H1 (cell line): ENCODE measurements around the gene ACTN4. TPM values are rescaled to one million over a fixed set of nuclear protein-coding genes. Genes with fewer than 3 reads are reported as not detected.

Experiments
- CTCF ChIA-PET: fragments of 300-600 bp; sonication (Branson Sonifier 250); formaldehyde crosslinking; loops from one replicate; lab custom pipeline; 2021; ENCODE audit not compliant: partially characterized antibody; lab: Charles Lee
- POLR2A ChIA-PET: fragments of 300-600 bp; sonication (Branson Sonifier 250); formaldehyde crosslinking; loops from one replicate; lab custom pipeline; 2021; ENCODE audit warnings: inconsistent platforms; ENCODE audit not compliant: partially characterized antibody; lab: Charles Lee
- DNase-seq, 2 experiments: peaks; one replicate each; pipeline versions ENCODE4 v3.0.0 to v3.0.0-alpha.2; 2010 to 2022; ENCODE audit warnings: low spot score in 2 of 2, low read depth in 1 of 2, mixed read lengths in 1 of 2
- FAIRE-seq: peaks from 2 replicates; lab custom pipeline; 2011; peaks lifted over from hg19 to GRCh38; lab: Jason Lieb, UNC
- H2AFZ ChIP-seq: 2 replicates; pipeline ENCODE4 v1.8.1; 2012; ENCODE audit warnings: low read length, inconsistent platforms
- H2AK5ac ChIP-seq: 2 replicates; pipeline ENCODE4 v1.6.1; 2013; ENCODE audit warnings: low read depth, low read length
- H2BK120ac ChIP-seq: replicated peaks from 2 replicates; pipeline ENCODE3; 2013; ENCODE audit warnings: low read depth, low read length, inconsistent platforms
- H2BK12ac ChIP-seq: 2 replicates; pipeline ENCODE4 v1.6.1; 2013; ENCODE audit warnings: low read depth, low read length
- H2BK15ac ChIP-seq: 2 replicates; pipeline ENCODE4 v1.6.1; 2013; ENCODE audit warnings: low read length
- H2BK20ac ChIP-seq: 2 replicates; pipeline ENCODE4 v1.6.1; 2013; ENCODE audit warnings: low read length
- H2BK5ac ChIP-seq: 2 replicates; pipeline ENCODE4 v1.6.1; 2013; ENCODE audit warnings: low read depth, low read length
- H3K14ac ChIP-seq: 2 replicates; pipeline ENCODE4 v1.6.1; 2013; ENCODE audit warnings: inconsistent platforms; ENCODE audit not compliant: insufficient read length
- H3K18ac ChIP-seq: 2 replicates; pipeline ENCODE4 v1.6.1; 2013; ENCODE audit warnings: low read length; ENCODE audit errors: extremely low read depth
- H3K23ac ChIP-seq: 2 replicates; pipeline ENCODE4 v1.6.1; 2013; ENCODE audit warnings: inconsistent platforms; ENCODE audit not compliant: insufficient read length
- H3K23me2 ChIP-seq: 2 replicates; pipeline ENCODE4 v1.6.1; 2013; ENCODE audit warnings: low read depth, low read length
- H3K27ac ChIP-seq: 2 replicates; pipeline ENCODE4 v1.6.1; 2011; ENCODE audit warnings: low read depth, low read length, inconsistent platforms
- H3K27me3 ChIP-seq, 4 experiments: replicated peaks in 1 of 4; 1 replicate in 1 of 4; 2 replicates in 3 of 4; pipeline versions ENCODE4 v1.6.1 to v1.8.1; 2011 to 2013; ENCODE audit warnings: low read length in 3 of 4, mild to moderate bottlenecking in 3 of 4, inconsistent platforms in 2 of 4, mixed read lengths in 2 of 4, moderate library complexity in 1 of 4; ENCODE audit not compliant: control insufficient read depth in 3 of 4, insufficient read depth in 3 of 4; ENCODE audit errors: extremely low read depth in 1 of 4
- H3K36me3 ChIP-seq, 4 experiments: 2 replicates each; pipeline versions ENCODE4 v1.6.1 to v1.8.1; 2011 to 2013; ENCODE audit warnings: mild to moderate bottlenecking in 4 of 4, low read length in 3 of 4, moderate library complexity in 2 of 4, control low read depth in 1 of 4, inconsistent platforms in 1 of 4; ENCODE audit not compliant: insufficient read depth in 4 of 4, control insufficient read depth in 2 of 4
- H3K4ac ChIP-seq: replicated peaks from 2 replicates; pipeline ENCODE3; 2013; ENCODE audit warnings: low read length, low read depth, mixed read lengths, inconsistent platforms; ENCODE audit not compliant: insufficient read length
- H3K4me1 ChIP-seq, 4 experiments: replicated peaks in 1 of 4; 1 replicate in 1 of 4; 2 replicates in 3 of 4; pipeline versions ENCODE4 v1.6.1 to v1.8.1; 2011 to 2013; ENCODE audit warnings: low read length in 3 of 4, inconsistent platforms in 2 of 4, mixed read lengths in 1 of 4; ENCODE audit not compliant: insufficient read depth in 4 of 4, control insufficient read depth in 3 of 4
- H3K4me2 ChIP-seq, 2 experiments: 2 replicates each; pipeline versions ENCODE4 v1.6.1 to v1.8.1; 2011 to 2013; ENCODE audit warnings: low read depth in 2 of 2, low read length in 2 of 2, control low read depth in 1 of 2, inconsistent platforms in 1 of 2, mild to moderate bottlenecking in 1 of 2; ENCODE audit not compliant: insufficient read depth in 1 of 2
- H3K4me3 ChIP-seq, 4 experiments: fragments of 200-600, 300-600 bp in 1 of 4; sonication (generic), shearing (Covaris generic), sonication (Bioruptor Twin) in 1 of 4; 2 replicates each; pipeline versions ENCODE4 v1.5.1 to v1.8.1; 2011 to 2016; ENCODE audit warnings: low read length in 4 of 4, low read depth in 3 of 4, control low read depth in 2 of 4, inconsistent platforms in 2 of 4, mild to moderate bottlenecking in 2 of 4, mixed read lengths in 1 of 4, moderate library complexity in 1 of 4; ENCODE audit not compliant: insufficient read depth in 2 of 4; ENCODE audit errors: extremely low read depth in 1 of 4
- H3K56ac ChIP-seq: replicated peaks from 2 replicates; pipeline ENCODE3; 2013; ENCODE audit warnings: low read depth, mild to moderate bottlenecking, mixed read lengths, low read length, inconsistent platforms; ENCODE audit not compliant: insufficient read length
- H3K79me1 ChIP-seq: 2 replicates; pipeline ENCODE4 v1.6.1; 2013; ENCODE audit warnings: low read depth, low read length, control low read depth
- H3K79me2 ChIP-seq, 2 experiments: 2 replicates each; pipeline versions ENCODE4 v1.6.1 to v1.8.1; 2012 to 2013; ENCODE audit warnings: low read length in 2 of 2, mild to moderate bottlenecking in 2 of 2, inconsistent platforms in 1 of 2; ENCODE audit not compliant: insufficient read depth in 2 of 2, control insufficient read depth in 1 of 2
- H3K9ac ChIP-seq, 4 experiments: replicated peaks in 1 of 4; 1 replicate in 1 of 4; 2 replicates in 3 of 4; pipeline versions ENCODE4 v1.6.1 to v1.8.1; 2011 to 2013; ENCODE audit warnings: low read depth in 3 of 4, low read length in 3 of 4, control low read depth in 2 of 4, mild to moderate bottlenecking in 2 of 4, moderate library complexity in 2 of 4, inconsistent platforms in 1 of 4; ENCODE audit errors: extremely low read depth in 1 of 4
- H3K9me3 ChIP-seq, 2 experiments: 2 replicates each; pipeline versions ENCODE4 v1.6.1 to v1.8.1; 2012 to 2013; ENCODE audit warnings: mild to moderate bottlenecking in 2 of 2, moderate library complexity in 2 of 2, control low read depth in 1 of 2, inconsistent platforms in 1 of 2, low read depth in 1 of 2, low read length in 1 of 2, mixed read lengths in 1 of 2; ENCODE audit not compliant: insufficient read depth in 2 of 2
- H4K20me1 ChIP-seq, 2 experiments: replicated peaks in 1 of 2; 2 replicates each; pipeline versions ENCODE3 to v1.8.1; 2011 to 2013; ENCODE audit warnings: inconsistent platforms in 2 of 2, low read length in 2 of 2, mild to moderate bottlenecking in 1 of 2; ENCODE audit not compliant: insufficient read depth in 2 of 2, control insufficient read depth in 1 of 2
- H4K5ac ChIP-seq: 2 replicates; pipeline ENCODE4 v1.6.1; 2013; ENCODE audit warnings: low read length, low read depth, mixed read lengths, inconsistent platforms; ENCODE audit not compliant: insufficient read length
- H4K8ac ChIP-seq: 2 replicates; pipeline ENCODE4 v1.8.0; 2013; ENCODE audit warnings: mild to moderate bottlenecking, moderate library complexity, low read length, inconsistent platforms; ENCODE audit not compliant: insufficient read depth; ENCODE audit errors: extremely low read depth
- H4K91ac ChIP-seq: replicated peaks from 2 replicates; pipeline ENCODE3; 2013; ENCODE audit warnings: low read length, mixed read lengths, inconsistent platforms; ENCODE audit not compliant: insufficient read length
- ASH2L ChIP-seq: fragments of 200-600, 300-600 bp; sonication (generic); IDR thresholded peaks from one replicate; pipeline ENCODE4 v1.7.1; 2017; ENCODE audit warnings: low read length
- CTBP2 ChIP-seq: IDR thresholded peaks from 2 replicates; pipeline ENCODE4 v1.7.0; 2011; ENCODE audit warnings: borderline replicate concordance, mild to moderate bottlenecking, moderate library complexity, mixed read lengths, low read length; ENCODE audit not compliant: insufficient read depth, insufficient read length
- GABPA ChIP-seq: IDR thresholded peaks from 2 replicates; pipeline ENCODE4 v1.6.1; 2011; ENCODE audit warnings: mild to moderate bottlenecking, low read length, moderate library complexity, borderline replicate concordance; ENCODE audit not compliant: insufficient read depth
- POLR2A ChIP-seq, 2 experiments: IDR thresholded peaks; 1 replicate in 1 of 2; 2 replicates in 1 of 2; pipeline ENCODE4 v1.6.1; 2011; ENCODE audit warnings: low read depth in 2 of 2, low read length in 2 of 2, mild to moderate bottlenecking in 2 of 2; ENCODE audit errors: control extremely low read depth in 1 of 2
- SAP30 ChIP-seq: fragments of 300-600 bp; sonication (generic); IDR thresholded peaks from 2 replicates; pipeline ENCODE4 v1.7.1; 2012; ENCODE audit warnings: low read length, moderate library complexity, mild to moderate bottlenecking, inconsistent platforms; ENCODE audit not compliant: insufficient read depth, insufficient replicate concordance
- TAF7 ChIP-seq: optimal IDR thresholded peaks from 2 replicates; pipeline ENCODE3; 2011; ENCODE audit warnings: low read depth, mild to moderate bottlenecking, inconsistent platforms, low read length, moderate library complexity, borderline replicate concordance
- TEAD4 ChIP-seq: IDR thresholded peaks from 2 replicates; pipeline ENCODE4 v1.6.1; 2012; ENCODE audit warnings: low read depth, low read length, inconsistent platforms, mixed read lengths
- WGBS, 2 experiments: shearing (Covaris generic) in 1 of 2; methylation state at CpG; one replicate each; pipeline versions ENCODE4 v1.1.6 to v1.1.7; 2013 to 2015; ENCODE audit warnings: low lambda C conversion rate in 2 of 2, mixed read lengths in 2 of 2, inconsistent platforms in 1 of 2, low coverage in 1 of 2, missing lambda C conversion rate in 1 of 2; ENCODE audit not compliant: insufficient replicate concordance in 2 of 2, insufficient coverage in 1 of 2, insufficient read length in 1 of 2; ENCODE audit errors: extremely low coverage in 1 of 2, missing lambda C conversion rate in 1 of 2; 5-methylcytosine and 5-hydroxymethylcytosine counted together
- polyA plus RNA-seq, 7 experiments: library from polyadenylated mRNA; depleted of rRNA in 3 of 7; stranded (reverse) in 5 of 7; unstranded in 2 of 7; fragments of >200 nt in 5 of 7; fragments of 200-250 nt in 2 of 7; gene quantifications; 1 replicate in 5 of 7; 2 replicates in 1 of 7; 4 replicates in 1 of 7; pipeline versions ENCODE4 v1.2.1 to v1.2.3, GENCODE V29; 2011 to 2013; ENCODE audit warnings: missing spikeins in 2 of 7, mixed read lengths in 2 of 7
- total RNA-seq: library from RNA; stranded (reverse); fragmentation: NEBNext Ultra II Directional; extraction: Animal tissue kit (Norgen Biotek cat#: 25700); gene quantifications from 2 replicates; pipeline ENCODE4 v1.2.1, GENCODE V29; 2021
- TF ChIP-seq, protein P1 (sequence below): IDR thresholded peaks from 2 replicates; pipeline ENCODE4 v1.6.1; 2012; ENCODE audit warnings: inconsistent platforms

ACTN4 gene
- total and polyA plus RNA-seq, 2 of the 8 experiments (the other 6 are each of a cell fraction or from before 2014, with no cell fraction given) = 211 to 520 TPM

DNA sequence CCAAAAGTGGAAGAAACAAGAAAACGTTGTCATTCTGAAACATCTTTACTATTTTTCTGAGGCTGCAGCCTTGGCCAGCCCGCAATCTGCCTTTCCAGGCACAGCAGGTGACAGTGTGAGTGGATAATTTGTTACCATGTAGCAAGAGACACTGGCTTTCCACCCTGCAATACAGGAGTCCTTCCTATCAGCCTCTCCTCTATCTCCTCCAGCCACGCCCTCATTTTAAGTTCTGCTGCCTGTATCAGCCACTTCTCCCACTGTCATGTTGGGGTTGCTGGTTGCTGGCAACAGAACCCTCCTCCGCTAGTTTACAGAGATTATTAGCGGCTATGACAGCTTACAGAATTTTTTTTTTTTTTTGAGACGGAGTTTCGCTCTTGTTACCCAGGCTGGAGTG, 133.6 kb downstream of the ACTN4 start:
- Histone ChIP-seq H2BK5ac (no peak overlapping the region), H3K79me2 (no peaks in the 10 kb centered on the region), H3K27ac (no peak overlapping the region), H2BK15ac (no peak overlapping the region), H3K36me3 (no peaks in the 10 kb centered on the region), H3K4me2 (no peak overlapping the region), H3K9me3 (no peaks in the 10 kb centered on the region), H3K4ac (no peak overlapping the region), H2BK20ac (no peak overlapping the region), H2AK5ac (no peak overlapping the region), H3K18ac (no peak overlapping the region), H4K8ac (no peak overlapping the region), H3K56ac (no peak overlapping the region), H4K5ac (no peak overlapping the region), H3K23ac (no peak overlapping the region), H2BK120ac (no peak overlapping the region), H3K23me2 (no peaks in the 10 kb centered on the region), H3K79me1 (no peaks in the 10 kb centered on the region), H3K9ac (no peak overlapping the region), H3K4me1 (no peaks in the 10 kb centered on the region), H3K14ac (no peak overlapping the region), H2BK12ac (no peak overlapping the region), H3K27me3 (no peaks in the 10 kb centered on the region), H2AFZ (no peak overlapping the region), H4K91ac (no peak overlapping the region), H4K20me1 (no peaks in the 10 kb centered on the region), H3K4me3 (no peak overlapping the region)
- ChIA-PET POLR2A (no interaction called here), CTCF (interaction anchor here (1.7 kb wide), 1 partner anchor 12 kb away, joined by 7 read pairs; no protein-coding TSS in a partner anchor)
- DNase-seq (no peak), FAIRE-seq (no peak)
- TF ChIP-seq TAF7 (no peak), TEAD4 (no peak), POLR2A (IDR thresholded peaks at IDR 0.05; ENCODE audit: control extremely low read depth in 1 of 2, low read depth in 2 of 2, low read length in 2 of 2) (no peak), GABPA (no peak), CTBP2 (no peak), SAP30 (no peak), ASH2L (no peak)
- TF ChIP-seq, protein P1, sequence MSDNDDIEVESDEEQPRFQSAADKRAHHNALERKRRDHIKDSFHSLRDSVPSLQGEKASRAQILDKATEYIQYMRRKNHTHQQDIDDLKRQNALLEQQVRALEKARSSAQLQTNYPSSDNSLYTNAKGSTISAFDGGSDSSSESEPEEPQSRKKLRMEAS = no peak
- WGBS, 2 experiments = 86% methylated on average over 5 of the region's 7 CpGs; no CpG with 5 or more reads in 1 of the 2 experiments
